ENCODE measurements around the gene KIAA1217. TPM values are rescaled to one million over a fixed set of nuclear protein-coding genes. Genes with fewer than 3 reads are reported as not detected.

Gene KIAA1217
- total RNA-seq, 3 donors from 2014 or later, result 49.5 to 94.5 (median 63.9) TPM

DNA sequence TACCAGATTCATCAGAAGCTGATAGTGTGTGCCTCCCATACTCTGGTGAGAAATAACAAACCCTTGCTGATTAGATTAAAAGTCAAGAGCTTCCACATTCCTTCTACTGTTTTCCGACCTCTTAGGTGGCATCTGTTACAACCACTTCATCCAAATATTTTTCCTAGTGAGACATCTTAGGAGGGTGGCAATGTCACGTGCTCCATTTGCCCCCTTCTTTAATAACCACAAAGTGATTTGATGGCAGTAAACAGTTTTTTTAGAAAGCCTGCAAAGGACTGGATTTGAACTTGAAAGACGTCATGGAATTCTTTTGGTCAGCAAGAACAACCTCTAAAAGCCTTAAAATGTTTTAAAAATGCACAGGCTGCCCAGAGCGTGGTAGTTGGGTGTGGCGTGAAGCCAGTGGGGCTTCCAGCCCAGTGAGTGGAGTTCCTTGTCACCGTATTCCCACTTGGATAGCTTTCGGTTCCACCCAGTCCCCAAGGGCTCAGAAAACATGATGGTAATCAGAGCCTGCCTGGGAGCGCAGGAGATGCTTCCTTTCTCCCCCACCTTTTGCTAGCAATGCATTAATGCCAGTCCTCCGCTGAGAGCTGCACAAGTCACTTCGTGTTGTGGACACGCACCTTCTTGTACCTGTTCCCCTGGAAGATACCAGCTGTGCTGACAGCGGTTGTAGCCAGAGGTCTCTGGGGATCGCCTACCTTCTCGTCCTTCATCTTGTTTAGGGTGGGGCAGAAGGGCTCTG, 256.4 kb downstream of the KIAA1217 start:
- Histone ChIP-seq H3K36me3 (ENCODE audit: low read depth) (no peaks in the 10 kb centered on the region), H3K4me1 (ENCODE audit: low read depth) (peaks cover 31% of the 10 kb centered on the region), H3K9me3 (no peaks in the 10 kb centered on the region), H3K4me3 (no peak overlapping the region)
- DNase-seq, result peak in 2 of 3 donors; percentile 47 to 53
- peak; percentile 13 for ATAC-seq
- no peak for TF ChIP-seq CTCF (IDR thresholded peaks at IDR 0.05)
- intact Hi-C loops (cut with DNase I, micrococcal nuclease), result no loop called here

- Histone ChIP-seq H3K36me3 (ENCODE audit: low read depth) (no peaks in the 10 kb centered on the region), H3K4me3 (peak overlapping the region; percentile 22), H3K9me3 (no peaks in the 10 kb centered on the region), H3K4me1 (ENCODE audit: low read depth) (peaks cover 36% of the 10 kb centered on the region)
- DNase-seq (peak in 1 of 3 donors; percentile 69), ATAC-seq (peak; percentile 69)
- intact Hi-C loops (cut with DNase I, micrococcal nuclease), result no loop called here
- no peak for TF ChIP-seq CTCF (IDR thresholded peaks at IDR 0.05)
These were observed 257.2 kb downstream of the KIAA1217 start for GRCh38 chr10:24465891-24466818.

DNA sequence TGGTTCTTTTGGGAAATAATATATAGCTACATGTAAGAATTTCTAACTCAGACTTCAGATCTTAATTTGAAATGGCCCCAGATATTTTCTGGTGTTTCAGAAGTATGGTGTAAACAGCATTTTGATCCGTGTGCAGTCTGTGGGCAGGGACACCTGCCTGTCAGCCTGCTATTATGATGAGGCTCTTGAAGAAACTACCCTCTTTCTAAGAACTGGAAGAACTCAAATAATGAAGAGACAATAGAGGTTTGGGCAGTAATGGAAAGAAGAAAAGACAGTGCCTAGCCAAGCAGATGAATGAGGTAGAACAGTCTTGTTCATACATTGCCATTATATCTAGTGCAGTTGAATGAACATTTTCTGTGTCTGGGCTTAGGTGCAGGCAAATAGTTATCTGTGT, 258.2 kb downstream of the KIAA1217 start:
- no peak for TF ChIP-seq CTCF (IDR thresholded peaks at IDR 0.05)
- intact Hi-C loops (cut with DNase I, micrococcal nuclease), result no loop called here
- Histone ChIP-seq H3K4me1 (ENCODE audit: low read depth) (peaks cover 36% of the 10 kb centered on the region), H3K9me3 (no peaks in the 10 kb centered on the region), H3K36me3 (ENCODE audit: low read depth) (no peaks in the 10 kb centered on the region), H3K4me3 (peak overlapping the region; percentile 9)
- ATAC-seq (no peak), DNase-seq (no peak)

- intact Hi-C loops (cut with DNase I, micrococcal nuclease), result no loop called here
- ATAC-seq (no peak), DNase-seq (no peak)
- Histone ChIP-seq H3K4me3 (peak overlapping the region; percentile 9), H3K9me3 (no peaks in the 10 kb centered on the region), H3K4me1 (ENCODE audit: low read depth) (peaks cover 36% of the 10 kb centered on the region), H3K36me3 (ENCODE audit: low read depth) (no peaks in the 10 kb centered on the region)
- TF ChIP-seq CTCF (IDR thresholded peaks at IDR 0.05), result no peak
These were observed 258.7 kb downstream of the KIAA1217 start for GRCh38 chr10:24467605-24468004.

DNA sequence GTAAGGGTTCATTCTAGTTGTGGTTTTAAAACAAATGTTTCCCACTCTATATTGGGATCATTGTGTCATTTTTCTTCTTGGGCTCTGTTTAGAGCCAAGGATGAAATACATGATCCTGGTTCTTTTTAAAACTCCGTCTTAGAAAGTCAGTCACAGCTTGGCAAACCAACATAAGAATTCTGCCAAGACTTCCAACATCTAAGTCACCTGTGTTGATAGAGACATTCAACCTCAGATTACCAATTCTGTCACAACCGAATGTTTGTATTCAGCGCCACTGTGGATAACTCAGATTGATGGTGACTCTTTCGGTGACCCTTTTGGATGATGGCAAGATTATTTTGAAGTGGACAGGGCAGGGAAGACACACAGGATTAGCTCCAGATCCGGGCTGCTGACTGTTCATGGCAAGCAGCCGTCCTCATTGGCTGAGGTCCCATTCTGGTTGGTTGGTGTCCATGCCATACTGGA, 259.4 kb downstream of the KIAA1217 start:
- DNase-seq, result no peak
- intact Hi-C loops (cut with DNase I, micrococcal nuclease), result no loop called here
- TF ChIP-seq CTCF (IDR thresholded peaks at IDR 0.05), result no peak
- ATAC-seq, result no peak
- no peak overlapping the region for H3K4me3 ChIP-seq
- H3K36me3 ChIP-seq (ENCODE audit: low read depth), result no peaks in the 10 kb centered on the region
- H3K9me3 ChIP-seq, result no peaks in the 10 kb centered on the region
- peaks cover 29% of the 10 kb centered on the region for H3K4me1 ChIP-seq (ENCODE audit: low read depth)
